GM21360 (cell line): ENCODE measurements around the gene SLC2A1.

ENCODE experiments used
- ATAC-seq: cut with Tn5 transposase; IDR thresholded peaks from one replicate; pipeline ENCODE4 v1.9.1; 2021; ENCODE audit warnings: mild to moderate bottlenecking, moderate library complexity; ENCODE audit not compliant: unreplicated experiment

Gene SLC2A1

DNA sequence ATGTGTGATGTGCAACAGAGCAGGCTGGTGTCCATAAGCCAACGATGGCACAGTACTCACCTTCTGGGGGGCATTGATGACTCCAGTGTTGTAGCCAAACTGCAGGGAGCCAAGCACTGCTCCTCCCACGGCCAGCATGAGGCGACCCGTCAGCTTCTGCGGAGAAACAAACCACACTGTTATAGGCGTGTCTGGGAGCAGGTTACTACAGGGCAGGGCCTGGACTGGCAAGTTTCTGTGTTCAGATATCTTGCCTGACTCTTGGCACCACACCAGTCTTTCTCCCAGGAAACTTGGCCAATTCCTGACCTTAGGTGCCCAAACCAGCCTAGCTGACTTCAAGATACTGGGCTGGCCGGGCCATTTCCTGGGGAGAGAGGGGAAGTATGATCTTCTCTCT lies 15.5 kb downstream of the SLC2A1 start:
- ATAC-seq = no peak

DNA sequence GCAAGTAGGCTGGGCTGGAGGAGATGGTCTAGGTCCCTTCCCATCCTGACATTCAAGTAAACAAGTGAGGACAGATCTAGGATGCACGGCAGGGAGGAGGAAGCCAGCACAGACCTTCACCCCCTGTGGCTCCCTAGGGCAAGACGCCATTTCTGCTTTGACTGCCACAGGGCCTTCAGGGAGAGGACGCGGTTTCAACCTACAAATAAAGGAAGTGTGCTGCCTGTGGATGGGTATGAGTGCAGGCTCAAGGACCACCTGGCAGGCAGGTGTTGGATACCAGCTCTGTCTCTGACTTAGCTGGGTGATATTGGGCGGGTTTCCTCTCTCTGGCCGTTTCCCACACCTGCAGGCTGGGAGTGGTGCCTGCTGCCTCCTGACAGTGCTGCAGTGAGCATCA lies 16.2 kb downstream of the SLC2A1 start:
- ATAC-seq = no peak

DNA sequence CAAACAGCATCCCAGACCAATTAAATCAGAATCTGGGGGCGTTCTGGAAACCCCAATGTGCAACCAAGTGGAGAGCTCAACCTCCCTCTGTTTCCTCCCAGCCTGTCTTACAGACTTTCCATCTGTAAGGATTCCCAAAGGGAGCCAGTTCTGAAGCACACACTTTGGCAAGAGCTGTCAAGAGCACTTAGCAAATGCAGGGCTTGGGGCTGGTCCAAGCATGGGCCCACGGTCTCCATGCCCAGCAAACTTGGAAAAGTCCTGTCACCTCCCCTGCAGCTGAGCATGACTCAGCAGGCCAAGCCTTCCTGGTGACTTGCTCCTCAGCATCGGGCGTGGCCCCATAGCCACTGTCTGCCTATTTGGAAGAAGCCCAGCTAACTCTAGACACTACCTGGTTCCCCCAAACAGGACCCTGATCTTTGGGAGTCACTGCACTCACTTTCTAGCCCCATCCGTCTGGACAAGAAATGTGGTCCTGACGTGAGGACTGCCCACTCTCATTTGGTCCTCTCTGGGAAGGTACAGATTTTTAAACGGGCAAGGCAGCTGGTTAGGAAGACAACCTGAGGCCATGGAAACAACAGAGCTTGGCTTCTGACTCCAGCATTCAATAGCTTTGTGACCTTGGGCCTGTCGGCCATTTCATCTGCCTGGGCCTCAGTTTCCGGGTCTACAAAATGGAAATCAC lies 16.9 kb downstream of the SLC2A1 start:
- ATAC-seq = no peak

DNA sequence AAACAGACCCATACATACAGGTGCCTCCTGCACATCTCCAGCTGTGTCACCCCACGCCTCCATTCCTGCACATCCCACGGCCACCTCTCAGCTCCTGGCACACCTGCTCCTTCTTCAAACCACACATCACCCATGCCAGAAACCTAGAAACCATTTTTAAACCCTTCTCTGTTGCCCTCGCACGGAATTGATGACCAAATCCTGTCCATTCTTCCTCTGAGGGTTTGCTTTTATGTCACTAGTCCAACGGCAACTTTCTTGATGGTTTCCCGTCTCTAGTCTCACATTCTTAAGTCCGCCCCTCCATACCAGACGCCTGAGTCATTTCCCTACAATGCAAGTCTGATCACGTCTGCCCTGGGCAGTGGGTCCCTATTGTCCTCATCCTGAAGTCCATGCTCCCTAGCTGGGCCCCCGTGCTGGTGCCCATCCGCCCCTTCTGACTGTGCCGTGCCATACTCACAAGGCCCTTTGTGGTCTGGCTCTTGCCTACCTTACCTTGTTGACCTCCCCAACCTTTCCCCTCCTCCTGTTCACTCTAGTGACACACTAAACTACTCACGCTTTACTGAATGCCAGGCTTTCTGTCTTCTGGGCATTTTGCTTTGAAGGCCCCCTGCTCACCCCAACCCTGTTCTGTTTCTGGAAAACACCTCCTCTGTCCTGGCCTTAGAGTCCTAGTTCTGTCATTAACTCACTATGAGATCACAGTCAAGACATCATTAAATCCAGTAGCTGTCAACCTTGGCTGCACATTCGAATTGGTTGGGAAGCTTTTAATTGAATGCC lies 17.6 kb downstream of the SLC2A1 start:
- no peak for ATAC-seq

DNA sequence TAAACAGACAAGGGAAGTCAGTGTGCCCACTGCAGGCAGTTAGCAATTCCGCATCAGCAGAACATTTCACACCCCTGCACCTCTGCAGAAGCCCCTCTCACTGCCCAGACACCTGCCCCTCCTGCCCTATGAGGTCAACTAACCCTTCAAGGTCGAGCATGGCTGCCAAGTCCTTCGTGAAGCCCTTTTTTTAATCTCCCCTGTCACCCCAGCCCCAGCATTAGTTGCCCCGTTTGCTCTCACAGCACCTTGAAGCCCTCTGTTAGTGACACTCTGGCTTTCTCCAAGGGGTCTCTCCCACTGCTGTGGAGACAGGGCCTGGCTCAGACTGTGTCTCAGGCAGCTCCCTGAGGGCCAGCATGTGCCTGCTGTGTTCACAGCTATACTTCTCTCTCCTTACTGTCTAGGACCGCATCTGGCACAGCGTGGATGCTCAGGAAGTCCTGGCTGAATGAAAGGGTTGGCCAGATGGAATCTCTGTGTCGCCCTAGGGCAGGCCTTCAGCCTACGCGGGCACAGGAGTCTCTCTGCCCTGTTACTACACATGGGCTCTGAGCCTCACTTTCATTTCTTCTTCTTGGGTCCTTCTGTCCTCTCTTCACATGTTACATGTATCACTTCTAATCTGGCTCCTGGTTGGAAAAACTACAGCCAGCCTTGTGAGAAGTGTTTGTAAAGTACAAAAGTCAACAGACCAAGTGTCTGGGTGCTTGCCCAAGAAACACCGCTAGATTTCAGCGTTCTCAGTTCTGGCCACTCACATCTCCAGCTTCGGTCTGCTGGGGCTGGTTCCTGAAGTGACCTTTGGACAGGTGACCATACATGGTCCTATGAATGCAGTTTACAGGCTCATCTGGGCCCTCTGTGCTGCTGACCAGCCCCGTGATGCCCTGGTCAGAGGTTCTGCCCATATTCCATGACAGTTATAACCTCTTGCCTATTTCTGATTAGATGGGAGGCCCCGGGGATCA lies 19.7 kb downstream of the SLC2A1 start:
- ATAC-seq = no peak

DNA sequence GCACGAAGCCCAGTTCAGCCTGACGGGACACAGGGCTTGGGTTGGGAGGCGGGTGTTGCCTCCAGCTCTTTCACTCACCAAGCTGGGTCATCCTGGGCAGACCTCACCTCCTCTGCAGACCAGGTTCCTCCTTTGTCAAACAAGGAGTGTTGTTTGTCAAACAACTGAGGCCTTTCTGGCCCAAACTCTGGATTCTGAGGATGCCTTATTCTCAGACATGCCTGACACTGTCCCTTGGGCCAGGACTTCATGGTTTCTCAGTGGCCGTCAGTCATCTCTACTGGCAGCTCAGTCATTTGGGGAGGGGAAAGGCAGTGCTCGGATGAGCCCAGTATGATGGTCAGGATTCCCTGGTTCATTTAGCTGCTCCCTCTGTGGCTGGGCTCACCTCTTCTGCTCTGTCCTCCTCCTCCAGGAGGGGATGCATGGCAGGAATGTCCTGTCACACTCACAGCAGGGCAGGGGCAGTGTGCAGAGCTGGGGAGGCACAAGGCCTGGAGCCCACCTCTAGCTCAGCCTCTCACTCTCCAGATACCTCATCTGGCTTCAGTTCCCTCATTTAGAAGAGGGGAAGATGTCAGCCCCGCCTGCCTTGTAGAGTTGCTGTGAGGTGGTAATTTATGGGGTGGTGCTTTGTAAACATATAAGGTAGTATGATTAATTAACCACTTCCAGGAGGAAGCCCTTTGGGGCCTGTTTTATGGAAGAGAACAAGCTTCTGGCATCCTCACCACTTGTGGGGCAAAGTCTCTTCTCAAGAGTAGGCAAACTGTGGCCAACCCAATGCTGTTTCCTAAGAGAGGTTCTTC lies 20.6 kb downstream of the SLC2A1 start:
- ATAC-seq = no peak

DNA sequence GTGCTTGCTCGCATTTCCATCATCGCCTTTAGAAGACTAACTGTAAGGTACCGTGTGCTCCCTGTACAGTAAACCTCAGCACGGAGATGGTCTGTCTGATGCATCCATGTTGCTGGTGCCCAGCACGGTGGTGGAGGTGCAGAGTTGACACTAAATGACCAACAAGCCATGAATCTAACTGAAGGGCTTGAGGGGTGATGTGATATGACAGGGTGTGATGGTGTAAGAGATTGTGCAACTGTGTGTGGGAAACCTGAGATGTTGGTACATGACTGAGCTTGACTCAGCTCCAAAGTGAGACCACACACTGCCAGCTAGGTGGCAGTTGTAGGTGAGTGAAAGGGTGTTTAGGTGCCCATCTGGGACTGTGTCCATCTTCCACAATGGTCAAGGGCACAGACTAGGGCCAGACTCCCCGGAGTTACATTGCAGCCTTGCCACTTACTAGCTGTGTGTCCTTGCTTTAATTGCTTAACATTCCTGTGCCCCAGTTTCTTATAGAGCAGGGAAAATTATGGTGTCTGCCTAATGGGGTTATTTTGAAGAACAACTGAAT lies 21.4 kb downstream of the SLC2A1 start:
- ATAC-seq = no peak

DNA sequence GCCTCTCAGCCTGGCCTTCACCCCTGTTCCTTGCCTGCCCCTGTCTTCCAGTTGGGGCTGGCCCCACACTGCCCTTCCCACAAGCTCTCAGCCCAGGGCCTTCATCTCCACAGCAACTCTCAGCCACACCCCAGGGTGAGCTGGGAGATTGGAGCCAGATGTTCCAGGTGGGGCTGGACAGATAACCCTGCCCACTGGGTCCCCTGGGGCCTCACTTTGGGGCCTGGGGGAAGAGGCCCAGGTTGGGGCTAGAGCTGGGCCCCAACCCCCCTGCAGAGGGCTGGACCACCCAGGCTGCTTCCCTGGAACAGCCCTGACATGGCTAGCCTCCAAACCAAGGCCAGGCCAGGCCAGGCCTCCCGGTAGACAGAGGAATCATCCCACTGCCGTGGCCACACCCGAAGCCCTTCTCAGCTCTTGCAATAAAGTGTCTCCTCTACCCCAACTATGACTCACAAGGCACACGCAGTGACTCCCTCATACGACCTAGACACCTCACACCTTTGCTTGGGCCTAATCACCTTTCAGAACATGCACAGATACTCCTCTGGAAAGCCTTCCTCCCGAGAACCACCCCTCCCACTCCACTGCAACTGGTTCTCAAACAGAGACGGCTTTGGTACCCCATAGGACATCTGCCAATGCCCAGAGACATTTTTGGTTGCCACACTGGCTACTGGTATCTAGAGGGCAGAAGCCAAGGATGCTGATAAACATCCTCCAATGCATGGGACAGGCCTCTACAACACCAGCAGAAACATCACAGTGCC lies 22.2 kb downstream of the SLC2A1 start:
- no peak for ATAC-seq

DNA sequence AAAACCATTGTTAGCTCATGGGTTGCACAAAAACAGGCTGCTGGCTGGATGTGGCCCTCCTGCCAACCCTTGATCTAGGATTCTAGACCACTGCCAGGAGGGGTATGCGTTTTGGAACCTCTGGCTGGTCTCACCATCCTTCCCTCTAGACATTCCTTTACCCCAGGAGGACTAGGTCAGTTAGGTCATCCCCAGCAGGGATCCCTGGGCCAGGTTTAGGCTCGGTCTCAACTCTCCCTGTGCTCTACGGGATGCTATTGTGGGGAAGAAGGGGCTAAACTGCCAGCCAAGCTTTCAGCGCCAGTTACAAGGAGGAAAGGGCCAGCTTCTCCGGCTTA lies 22.7 kb downstream of the SLC2A1 start:
- no peak for ATAC-seq

DNA sequence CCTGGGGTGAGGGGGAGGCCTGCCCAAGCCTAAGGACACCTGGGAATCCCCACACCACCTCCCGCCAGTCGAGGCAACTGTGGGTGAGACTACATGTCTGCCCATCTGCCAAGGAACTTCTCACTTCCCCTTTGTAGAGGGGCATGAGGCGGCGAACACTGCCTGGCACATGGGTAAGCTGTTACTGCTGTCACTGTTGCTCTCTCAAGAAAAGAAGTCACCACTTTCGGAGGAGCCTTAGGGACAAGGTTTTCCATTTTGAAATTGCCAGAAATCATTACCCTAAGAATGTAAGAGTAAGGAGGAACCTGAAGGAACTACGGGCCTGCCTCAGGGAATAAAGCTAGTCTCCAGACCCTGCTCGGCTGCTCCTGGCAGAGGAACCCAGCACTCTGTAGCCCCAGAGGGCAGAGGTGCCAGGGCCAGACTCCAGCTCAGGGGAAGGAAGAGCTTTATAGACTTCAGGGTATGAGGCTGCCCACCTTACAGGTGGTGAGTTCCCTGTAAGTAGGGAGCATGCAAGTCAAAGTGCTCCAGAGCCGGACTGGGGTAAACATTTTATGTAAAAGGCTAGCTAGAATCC lies 23.3 kb downstream of the SLC2A1 start:
- ATAC-seq = no peak

DNA sequence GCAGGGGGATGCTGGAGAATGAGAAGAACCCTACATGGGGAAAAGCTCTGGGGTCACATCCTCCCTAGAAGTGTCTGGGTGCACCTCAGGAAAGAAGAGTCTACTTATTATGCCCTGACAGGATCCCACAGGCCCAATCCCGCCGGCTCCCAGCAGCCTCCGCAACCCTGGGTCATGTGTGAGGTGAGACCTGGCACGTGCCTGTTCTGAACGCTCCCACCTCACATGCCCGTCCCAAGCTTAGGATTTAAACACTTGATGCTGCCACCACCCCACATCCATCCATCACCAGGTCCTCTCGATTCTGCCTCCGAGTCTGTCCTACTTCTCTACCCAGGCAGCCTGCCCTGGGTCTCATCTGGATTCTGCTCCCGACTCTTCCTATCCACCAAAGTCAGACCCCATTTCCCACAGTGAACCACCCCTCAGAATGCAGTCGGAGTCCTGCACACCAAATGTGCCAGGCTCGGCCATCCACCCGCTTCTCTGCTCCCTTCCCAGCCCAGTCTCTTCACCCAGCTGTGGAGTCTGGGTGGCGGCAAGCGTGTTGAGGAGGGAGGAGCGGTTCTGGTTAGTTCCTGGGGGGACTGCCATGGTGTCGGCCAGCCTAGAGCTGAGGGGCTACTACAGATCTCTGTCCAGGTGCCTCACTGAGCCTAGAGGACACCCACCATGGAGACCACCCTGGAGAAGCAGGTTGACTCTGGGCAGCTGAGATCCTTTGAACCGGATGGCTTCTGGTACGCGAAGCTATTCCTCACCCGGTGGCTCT lies 23.9 kb downstream of the SLC2A1 start:
- ATAC-seq = no peak

DNA sequence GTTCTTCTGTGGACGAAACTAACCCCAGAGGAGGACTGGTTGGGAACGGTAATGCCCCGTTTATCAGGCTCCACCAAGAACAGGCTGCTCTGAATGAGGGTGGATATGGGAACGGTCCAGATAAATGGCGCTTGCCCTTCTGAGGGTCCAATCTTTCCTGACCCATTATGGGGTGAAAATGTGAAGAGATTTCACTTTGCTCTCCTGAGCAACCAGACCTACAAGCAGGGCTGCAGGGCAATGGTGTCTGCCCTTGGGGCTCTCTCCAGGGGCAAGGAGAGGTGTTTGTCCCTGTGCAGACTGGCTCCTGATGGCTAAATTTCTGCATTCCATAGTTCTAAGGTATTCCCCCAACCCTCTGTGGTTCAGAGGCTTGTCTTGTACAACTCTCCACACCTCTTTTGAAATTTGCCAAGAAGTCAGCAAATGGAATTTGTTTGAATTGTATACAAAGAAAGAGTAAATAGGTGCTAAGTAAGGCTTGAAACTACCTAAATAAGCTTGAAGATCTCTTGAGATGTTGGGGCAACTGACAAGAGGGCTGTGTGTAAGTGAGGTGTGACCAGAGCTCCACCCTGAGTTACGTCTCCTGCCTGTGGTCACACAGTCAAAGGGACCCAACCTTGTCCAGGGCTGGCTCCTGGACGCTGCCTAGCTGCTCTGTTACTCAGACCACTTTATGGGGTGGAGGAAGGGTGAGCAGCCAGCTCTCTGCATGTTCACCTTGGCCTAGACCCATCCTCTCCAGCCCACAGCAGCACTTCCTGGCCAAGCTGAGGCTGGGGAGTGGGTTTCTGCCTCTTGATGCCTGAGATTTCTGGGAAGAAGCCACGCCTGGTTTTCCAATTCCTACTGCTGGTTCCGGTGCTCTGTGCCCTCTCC lies 24.8 kb downstream of the SLC2A1 start:
- ATAC-seq = no peak

DNA sequence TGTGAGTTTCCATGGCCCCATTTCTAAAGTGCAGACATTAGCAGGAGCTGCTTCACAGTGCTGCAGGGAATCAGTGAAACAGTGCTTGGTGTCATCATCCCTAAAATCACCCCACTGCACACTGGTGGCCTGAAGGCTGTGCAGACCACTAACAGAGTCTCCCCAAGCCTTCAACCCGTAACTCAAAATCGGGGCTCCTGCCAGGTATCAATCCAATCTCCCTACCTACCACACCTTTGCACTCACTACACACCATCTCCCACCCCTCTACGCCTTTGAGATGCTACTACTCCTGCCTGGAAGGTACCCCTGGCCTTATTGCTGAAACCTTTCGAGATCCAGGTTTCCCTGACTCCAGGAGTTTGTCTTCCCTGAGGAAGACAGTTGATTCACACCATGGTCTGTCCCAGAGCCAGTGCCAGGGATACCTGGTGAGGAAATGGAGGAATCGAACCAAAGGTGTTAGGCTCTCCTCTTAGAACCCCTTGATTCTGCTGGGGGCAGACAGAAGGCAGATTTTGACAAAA lies 25.5 kb downstream of the SLC2A1 start:
- ATAC-seq = no peak

DNA sequence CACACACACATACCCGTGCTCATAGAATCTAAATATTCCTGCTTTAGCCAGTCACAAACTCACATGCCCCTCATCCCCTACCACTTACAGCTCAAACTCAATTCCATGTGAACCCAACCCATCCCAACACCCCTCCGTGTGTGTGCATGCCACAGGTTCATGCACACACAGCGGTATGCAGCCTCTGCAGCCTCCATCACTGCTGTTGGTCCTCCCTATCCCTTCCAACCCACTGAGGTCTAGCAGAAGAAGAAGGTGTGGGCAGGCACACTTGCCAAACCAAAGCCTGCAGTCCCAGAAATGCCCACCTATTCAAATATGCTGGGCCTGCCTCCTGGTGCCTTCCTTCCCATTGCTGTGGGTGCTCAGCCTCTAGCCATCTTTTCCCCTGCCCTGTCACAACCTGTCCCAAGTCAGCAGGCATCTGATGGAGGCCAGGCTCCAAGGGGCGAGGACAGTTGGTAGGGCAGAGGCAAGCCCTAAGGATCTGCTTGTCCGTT lies 26.2 kb downstream of the SLC2A1 start:
- ATAC-seq = peak; percentile 4

DNA sequence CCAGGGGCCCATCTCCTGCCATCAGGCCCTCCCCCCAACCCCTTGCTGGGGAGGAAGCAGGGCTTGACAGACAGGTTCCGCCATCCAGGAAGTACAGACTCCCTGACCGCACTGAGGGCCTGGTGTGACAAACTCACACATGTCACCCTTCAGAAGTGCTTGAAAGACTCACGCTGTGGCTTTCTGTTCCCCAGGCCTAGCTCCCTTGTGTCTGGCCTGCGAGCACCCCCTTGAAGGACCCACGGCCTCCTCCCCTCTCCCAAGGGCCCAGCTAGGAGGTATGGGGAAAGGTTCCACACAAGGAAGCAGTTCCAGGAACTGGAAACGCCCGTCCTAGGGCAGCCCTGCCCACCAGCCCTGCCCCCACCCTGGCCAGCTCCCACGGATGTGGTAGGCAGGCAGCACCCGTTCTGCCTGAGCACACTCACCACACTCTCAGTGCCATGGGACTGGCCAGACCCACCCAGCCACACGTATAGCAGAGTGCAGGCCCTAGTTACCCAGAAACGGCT lies 26.7 kb downstream of the SLC2A1 start:
- peak; percentile 45 for ATAC-seq

DNA sequence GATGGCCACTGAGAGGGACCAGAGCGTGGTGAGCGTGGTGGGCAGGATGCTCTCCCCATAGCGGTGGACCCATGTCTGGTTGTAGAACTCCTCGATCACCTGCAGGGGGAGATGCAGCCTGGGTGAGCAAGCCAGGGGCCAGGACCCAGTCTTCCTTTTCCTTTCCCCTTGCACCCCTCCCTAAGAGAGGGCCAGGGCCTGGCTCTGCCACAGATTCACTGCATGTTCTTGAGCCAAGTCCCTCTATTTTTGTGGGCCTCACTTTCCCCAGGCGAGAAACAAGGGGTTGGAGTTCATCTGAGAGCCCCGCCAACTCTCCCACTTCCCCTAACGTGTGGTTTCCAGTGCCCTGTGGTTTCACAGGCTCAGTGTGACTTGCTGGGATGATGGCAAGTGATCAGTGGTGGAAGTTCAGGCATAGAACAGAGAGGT lies 27.5 kb downstream of the SLC2A1 start:
- no peak for ATAC-seq
